ENCODE measurements around the gene PACRGL.
"Not testable (repeated sequence)": the region's sequence is repeated elsewhere in the genome, so short reads cannot be mapped to it uniquely, and the experiment has no call there.

The PACRGL gene

DNA sequence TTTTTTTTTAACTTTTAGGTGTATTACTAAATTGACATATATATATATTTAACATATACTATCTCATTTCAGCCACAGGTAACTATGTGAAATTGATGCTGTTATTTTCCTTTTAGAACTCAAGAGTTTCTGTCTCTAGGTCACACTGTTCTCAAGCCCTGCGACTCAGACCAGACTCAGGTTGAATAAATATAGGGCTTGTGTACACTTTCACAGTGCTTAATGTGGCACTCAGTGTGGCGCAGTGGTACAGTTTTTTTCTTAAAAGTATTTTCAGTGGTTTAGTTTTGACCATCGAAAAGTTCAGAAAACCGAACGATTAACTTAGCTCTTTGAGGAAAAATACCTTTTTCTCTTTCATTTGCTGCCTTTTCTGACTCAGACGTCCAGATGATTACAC lies 24.7 kb downstream of the PACRGL start:
- Histone ChIP-seq H3K36me3 (ENCODE audit: control insufficient read depth in 1 of 2, insufficient read depth in 2 of 2, low read length in 2 of 2) (peaks cover 30 to 51% of the 10 kb centered on the region in 2 donors), H3K4me3 (ENCODE audit: low read depth in 1 of 2, low read length in 2 of 2) (no peak overlapping the region), H3K4me1 (ENCODE audit: control insufficient read depth in 1 of 2, insufficient read depth in 2 of 2, low read length in 2 of 2) (no peaks in the 10 kb centered on the region), H3K9me3 (ENCODE audit: control insufficient read depth in 1 of 2, low read length in 2 of 2) (peaks cover 0 to 8% of the 10 kb centered on the region in 2 donors), H3K27me3 (ENCODE audit: low read depth, low read length) (no peaks in the 10 kb centered on the region), H3K27ac (ENCODE audit: low read length) (no peak overlapping the region)

DNA sequence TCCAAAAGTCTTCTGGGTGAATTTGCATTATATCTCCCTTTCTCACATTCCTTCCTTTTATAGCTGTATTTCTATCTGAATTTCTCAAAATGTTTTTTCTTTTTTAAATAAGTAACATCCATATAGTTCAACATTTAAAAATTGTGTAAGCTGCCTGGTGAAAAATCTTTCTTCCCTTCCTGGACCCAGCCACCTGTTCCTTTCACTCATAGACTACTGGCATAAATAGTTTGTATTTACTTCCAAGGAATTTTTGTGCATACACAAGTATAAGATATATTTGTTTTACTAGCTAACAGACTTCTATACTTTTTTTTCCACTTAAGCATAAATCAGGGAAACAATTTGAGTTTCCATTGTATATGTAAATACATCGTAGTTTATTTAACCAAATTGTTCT lies 35.7 kb downstream of the PACRGL start:
- H3K27ac ChIP-seq (ENCODE audit: low read length): no peak overlapping the region
- peaks cover 0 to 4% of the 10 kb centered on the region in 2 donors for H3K9me3 ChIP-seq (ENCODE audit: control insufficient read depth in 1 of 2, low read length in 2 of 2)
- H3K27me3 ChIP-seq (ENCODE audit: low read depth, low read length): no peaks in the 10 kb centered on the region
- H3K36me3 ChIP-seq (ENCODE audit: control insufficient read depth in 1 of 2, insufficient read depth in 2 of 2, low read length in 2 of 2): peaks cover 26 to 44% of the 10 kb centered on the region in 2 donors
- H3K4me3 ChIP-seq (ENCODE audit: low read depth in 1 of 2, low read length in 2 of 2): no peak overlapping the region
- no peaks in the 10 kb centered on the region for H3K4me1 ChIP-seq (ENCODE audit: control insufficient read depth in 1 of 2, insufficient read depth in 2 of 2, low read length in 2 of 2)

DNA sequence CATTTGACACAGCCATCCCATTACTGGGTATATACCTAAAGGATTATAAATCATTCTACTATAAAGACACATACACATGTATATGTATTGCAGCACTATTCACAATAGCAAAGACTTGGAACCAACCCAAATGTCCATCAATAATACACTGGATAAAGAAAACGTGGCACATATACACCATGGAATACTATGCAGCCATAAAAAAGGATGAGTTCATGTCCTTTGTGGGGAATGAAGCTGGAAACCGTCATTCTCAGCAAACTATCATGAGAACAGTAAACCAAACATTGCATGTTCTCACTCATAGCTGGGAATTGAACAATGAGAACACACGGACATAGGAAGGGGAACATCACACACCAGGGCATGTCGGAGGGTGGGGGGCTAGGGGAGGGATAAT lies 45.7 kb downstream of the PACRGL start:
- not testable (repeated sequence) for H3K9me3 ChIP-seq (ENCODE audit: control insufficient read depth in 1 of 2, low read length in 2 of 2); H3K27ac ChIP-seq (ENCODE audit: low read length); H3K27me3 ChIP-seq (ENCODE audit: low read depth, low read length); H3K36me3 ChIP-seq (ENCODE audit: control insufficient read depth in 1 of 2, insufficient read depth in 2 of 2, low read length in 2 of 2); H3K4me1 ChIP-seq (ENCODE audit: control insufficient read depth in 1 of 2, insufficient read depth in 2 of 2, low read length in 2 of 2); H3K4me3 ChIP-seq (ENCODE audit: low read depth in 1 of 2, low read length in 2 of 2)

DNA sequence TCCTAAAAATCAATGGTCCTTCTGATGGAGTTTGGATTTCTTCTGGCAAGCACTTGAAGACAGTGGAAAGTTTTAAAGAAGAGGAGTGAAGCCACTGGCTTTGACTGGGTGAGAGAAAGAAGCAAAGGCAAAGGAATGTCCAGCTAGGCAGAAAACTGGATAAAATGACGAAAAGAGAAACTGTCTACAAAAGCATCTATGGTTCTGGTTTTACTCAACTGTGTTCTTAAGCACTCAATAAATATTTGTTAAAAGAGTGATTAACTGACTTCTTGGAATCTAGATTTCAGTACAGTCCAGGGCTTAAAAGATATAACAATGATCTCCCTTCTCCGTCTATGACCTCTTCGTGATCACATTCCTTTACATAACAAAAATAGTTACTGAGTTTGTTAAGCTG lies 52.4 kb downstream of the PACRGL start:
- Histone ChIP-seq H3K27me3 (ENCODE audit: low read depth, low read length) (no peaks in the 10 kb centered on the region), H3K9me3 (ENCODE audit: control insufficient read depth in 1 of 2, low read length in 2 of 2) (no peaks in the 10 kb centered on the region), H3K36me3 (ENCODE audit: control insufficient read depth in 1 of 2, insufficient read depth in 2 of 2, low read length in 2 of 2) (peaks cover 3 to 10% of the 10 kb centered on the region in 2 donors), H3K4me3 (ENCODE audit: low read depth in 1 of 2, low read length in 2 of 2) (no peak overlapping the region), H3K27ac (ENCODE audit: low read length) (no peak overlapping the region), H3K4me1 (ENCODE audit: control insufficient read depth in 1 of 2, insufficient read depth in 2 of 2, low read length in 2 of 2) (no peaks in the 10 kb centered on the region)

DNA sequence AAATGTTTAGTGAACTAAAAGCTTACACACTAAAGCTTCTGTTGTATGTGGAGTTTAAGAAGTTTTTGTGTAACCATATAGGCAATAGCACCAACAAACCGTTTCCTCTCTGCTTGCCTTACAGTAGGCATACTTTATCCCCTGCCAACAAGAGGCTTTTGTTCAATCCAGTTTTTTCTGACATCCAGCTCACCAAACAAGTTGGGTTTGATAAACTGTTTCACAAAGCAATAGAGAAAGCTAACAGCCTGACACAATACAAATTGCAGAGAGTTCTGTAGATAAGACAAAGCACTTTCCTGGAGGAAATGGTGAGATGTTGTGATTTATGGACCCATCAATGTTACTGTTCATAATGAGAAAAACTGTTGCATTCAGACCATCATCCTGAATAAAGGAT lies 53.8 kb downstream of the PACRGL start:
- H3K27ac ChIP-seq (ENCODE audit: low read length): no peak overlapping the region
- H3K27me3 ChIP-seq (ENCODE audit: low read depth, low read length): no peaks in the 10 kb centered on the region
- H3K36me3 ChIP-seq (ENCODE audit: control insufficient read depth in 1 of 2, insufficient read depth in 2 of 2, low read length in 2 of 2): peaks cover 0 to 10% of the 10 kb centered on the region in 2 donors
- no peak overlapping the region for H3K4me3 ChIP-seq (ENCODE audit: low read depth in 1 of 2, low read length in 2 of 2)
- H3K9me3 ChIP-seq (ENCODE audit: control insufficient read depth in 1 of 2, low read length in 2 of 2): no peaks in the 10 kb centered on the region
- H3K4me1 ChIP-seq (ENCODE audit: control insufficient read depth in 1 of 2, insufficient read depth in 2 of 2, low read length in 2 of 2): no peaks in the 10 kb centered on the region

DNA sequence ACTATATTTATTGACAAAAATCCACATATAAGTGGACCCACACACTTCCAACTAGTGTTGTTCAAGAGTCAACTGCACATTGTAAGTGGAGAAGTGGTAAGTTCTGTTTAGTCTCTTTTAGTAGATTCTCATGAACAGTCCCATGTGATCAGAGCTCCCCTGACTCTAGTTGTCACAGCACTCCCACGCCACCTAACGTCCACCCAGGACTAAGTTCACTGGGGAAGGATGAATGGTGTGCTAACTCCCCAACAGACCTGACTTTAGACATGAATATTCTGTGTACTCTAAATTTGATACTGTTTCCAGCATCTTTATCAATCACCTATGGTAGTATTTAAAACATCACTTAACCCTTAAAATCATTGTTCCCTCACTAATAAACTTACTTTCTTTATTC lies 59.8 kb downstream of the PACRGL start:
- Histone ChIP-seq H3K9me3 (ENCODE audit: control insufficient read depth in 1 of 2, low read length in 2 of 2) (no peaks in the 10 kb centered on the region), H3K4me3 (ENCODE audit: low read depth in 1 of 2, low read length in 2 of 2) (no peak overlapping the region), H3K4me1 (ENCODE audit: control insufficient read depth in 1 of 2, insufficient read depth in 2 of 2, low read length in 2 of 2) (no peaks in the 10 kb centered on the region), H3K36me3 (ENCODE audit: control insufficient read depth in 1 of 2, insufficient read depth in 2 of 2, low read length in 2 of 2) (no peaks in the 10 kb centered on the region), H3K27ac (ENCODE audit: low read length) (no peak overlapping the region), H3K27me3 (ENCODE audit: low read depth, low read length) (no peaks in the 10 kb centered on the region)

DNA sequence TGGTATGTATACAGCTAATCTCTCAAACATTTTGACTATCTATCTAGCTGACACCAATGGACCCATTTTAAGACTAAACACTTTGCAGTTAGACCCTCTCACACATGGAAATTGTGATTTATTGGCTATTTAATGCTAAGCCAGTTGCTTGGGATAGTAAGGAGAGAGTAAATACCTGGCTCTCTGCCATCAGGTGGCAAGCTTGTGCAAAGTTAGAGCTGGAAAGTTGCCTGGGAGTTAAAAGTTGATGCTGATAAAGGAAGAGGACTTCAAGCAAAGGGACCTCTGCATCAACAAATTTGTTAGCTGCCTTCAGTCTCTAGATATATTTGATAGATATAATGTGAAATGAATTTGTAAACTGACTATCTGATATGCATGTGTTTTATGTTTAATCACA lies 61.1 kb downstream of the PACRGL start:
- no peak overlapping the region for H3K4me3 ChIP-seq (ENCODE audit: low read depth in 1 of 2, low read length in 2 of 2)
- H3K27me3 ChIP-seq (ENCODE audit: low read depth, low read length): no peaks in the 10 kb centered on the region
- H3K27ac ChIP-seq (ENCODE audit: low read length): no peak overlapping the region
- no peaks in the 10 kb centered on the region for H3K36me3 ChIP-seq (ENCODE audit: control insufficient read depth in 1 of 2, insufficient read depth in 2 of 2, low read length in 2 of 2)
- H3K9me3 ChIP-seq (ENCODE audit: control insufficient read depth in 1 of 2, low read length in 2 of 2): no peaks in the 10 kb centered on the region
- no peaks in the 10 kb centered on the region for H3K4me1 ChIP-seq (ENCODE audit: control insufficient read depth in 1 of 2, insufficient read depth in 2 of 2, low read length in 2 of 2)

DNA sequence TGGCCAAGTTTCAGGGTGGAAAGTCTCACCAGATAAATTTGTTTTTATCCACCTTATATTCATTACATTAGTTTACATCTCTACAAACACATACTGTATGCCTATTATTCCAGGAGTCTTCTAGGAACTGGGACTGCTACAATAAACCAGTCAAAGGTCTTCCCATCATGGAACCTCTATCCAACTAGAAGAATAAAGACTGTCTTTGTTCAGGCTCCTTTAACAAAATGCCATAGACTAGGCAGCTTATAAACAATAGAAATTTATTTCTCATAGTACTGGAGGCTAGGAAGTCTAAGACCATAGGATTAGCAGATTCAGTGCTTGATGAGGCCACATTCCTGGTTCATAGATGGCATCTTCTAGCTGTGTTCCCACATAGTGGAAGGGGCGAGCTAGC lies 61.6 kb downstream of the PACRGL start:
- Histone ChIP-seq H3K36me3 (ENCODE audit: control insufficient read depth in 1 of 2, insufficient read depth in 2 of 2, low read length in 2 of 2) (no peaks in the 10 kb centered on the region), H3K27ac (ENCODE audit: low read length) (no peak overlapping the region), H3K4me1 (ENCODE audit: control insufficient read depth in 1 of 2, insufficient read depth in 2 of 2, low read length in 2 of 2) (no peaks in the 10 kb centered on the region), H3K27me3 (ENCODE audit: low read depth, low read length) (no peaks in the 10 kb centered on the region), H3K4me3 (ENCODE audit: low read depth in 1 of 2, low read length in 2 of 2) (no peak overlapping the region), H3K9me3 (ENCODE audit: control insufficient read depth in 1 of 2, low read length in 2 of 2) (no peaks in the 10 kb centered on the region)

DNA sequence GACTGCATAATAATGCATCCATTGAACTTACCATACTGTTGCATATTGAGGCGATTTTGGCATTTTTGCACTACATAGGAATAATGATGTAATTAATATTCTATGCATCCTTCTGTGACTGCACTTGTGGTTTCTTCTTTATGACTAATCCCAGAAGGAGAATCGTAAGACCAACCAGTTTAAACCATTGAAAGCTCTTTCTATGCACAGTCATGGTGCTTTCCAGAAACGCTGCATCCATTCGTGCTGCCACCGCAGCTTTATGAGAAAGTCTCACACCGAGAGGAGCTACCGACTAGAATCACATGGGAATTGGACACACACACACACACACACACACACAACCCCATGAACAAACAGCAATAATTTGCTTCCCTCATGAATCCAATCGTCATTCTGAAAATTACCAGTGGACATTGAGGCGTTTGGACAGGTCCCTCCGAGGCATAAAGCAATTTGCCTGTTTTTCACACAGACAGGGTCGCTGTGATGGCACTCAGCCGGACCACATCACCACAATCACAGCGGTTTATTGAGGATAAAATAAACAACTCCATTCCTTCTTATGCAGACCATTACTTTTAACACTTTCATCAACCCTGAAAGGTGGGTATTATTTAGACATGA lies 64.2 kb downstream of the PACRGL start:
- Histone ChIP-seq H3K36me3 (ENCODE audit: control insufficient read depth in 1 of 2, insufficient read depth in 2 of 2, low read length in 2 of 2) (no peaks in the 10 kb centered on the region), H3K4me1 (ENCODE audit: control insufficient read depth in 1 of 2, insufficient read depth in 2 of 2, low read length in 2 of 2) (no peaks in the 10 kb centered on the region), H3K27me3 (ENCODE audit: low read depth, low read length) (no peaks in the 10 kb centered on the region), H3K9me3 (ENCODE audit: control insufficient read depth in 1 of 2, low read length in 2 of 2) (no peaks in the 10 kb centered on the region), H3K4me3 (ENCODE audit: low read depth in 1 of 2, low read length in 2 of 2) (no peak overlapping the region), H3K27ac (ENCODE audit: low read length) (no peak overlapping the region)

DNA sequence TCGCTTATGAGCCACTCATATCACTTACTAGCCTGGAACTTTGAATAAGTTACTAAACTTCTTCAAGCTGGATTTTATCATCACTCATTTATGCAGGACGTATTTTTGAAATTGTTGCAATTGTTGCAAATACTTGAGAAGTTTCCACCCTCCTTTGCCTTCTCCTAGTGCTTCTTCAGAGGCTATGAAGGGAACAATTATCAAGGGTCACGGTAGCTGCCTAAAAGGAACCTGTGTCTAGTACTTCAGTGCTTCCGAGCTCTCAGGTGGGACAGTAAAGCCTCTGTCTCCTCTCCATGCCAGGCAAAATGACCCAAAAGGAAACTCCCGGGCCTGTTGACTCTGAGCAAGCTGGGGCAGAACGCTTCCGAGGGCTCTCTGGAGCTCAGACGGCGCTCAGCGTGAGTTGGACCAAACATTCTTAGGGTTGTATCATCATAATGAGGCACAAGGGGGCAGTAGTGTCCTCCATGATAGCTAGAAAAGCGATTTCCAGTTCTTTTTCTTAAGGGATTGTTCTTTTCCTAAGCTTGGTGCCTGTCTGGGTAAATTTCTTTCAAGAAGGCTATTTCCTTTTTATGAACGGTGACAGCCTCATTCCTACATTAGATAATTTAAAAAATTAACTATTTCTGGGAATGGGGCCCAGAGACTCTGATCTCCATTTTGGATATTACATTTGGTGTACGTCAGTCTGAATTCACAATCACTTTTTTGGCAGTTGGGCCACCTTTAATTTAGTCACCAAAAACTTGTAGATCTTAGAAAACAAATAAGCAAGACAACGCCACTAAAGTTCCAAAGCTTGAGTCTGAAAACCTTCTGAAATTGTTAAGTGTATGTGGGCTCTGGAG lies 73.1 kb downstream of the PACRGL start:
- H3K4me1 ChIP-seq (ENCODE audit: control insufficient read depth in 1 of 2, insufficient read depth in 2 of 2, low read length in 2 of 2): peaks cover 0 to 11% of the 10 kb centered on the region in 2 donors
- no peaks in the 10 kb centered on the region for H3K9me3 ChIP-seq (ENCODE audit: control insufficient read depth in 1 of 2, low read length in 2 of 2)
- H3K27me3 ChIP-seq (ENCODE audit: low read depth, low read length): no peaks in the 10 kb centered on the region
- no peak overlapping the region for H3K27ac ChIP-seq (ENCODE audit: low read length)
- H3K4me3 ChIP-seq (ENCODE audit: low read depth in 1 of 2, low read length in 2 of 2): no peak overlapping the region
- no peaks in the 10 kb centered on the region for H3K36me3 ChIP-seq (ENCODE audit: control insufficient read depth in 1 of 2, insufficient read depth in 2 of 2, low read length in 2 of 2)

DNA sequence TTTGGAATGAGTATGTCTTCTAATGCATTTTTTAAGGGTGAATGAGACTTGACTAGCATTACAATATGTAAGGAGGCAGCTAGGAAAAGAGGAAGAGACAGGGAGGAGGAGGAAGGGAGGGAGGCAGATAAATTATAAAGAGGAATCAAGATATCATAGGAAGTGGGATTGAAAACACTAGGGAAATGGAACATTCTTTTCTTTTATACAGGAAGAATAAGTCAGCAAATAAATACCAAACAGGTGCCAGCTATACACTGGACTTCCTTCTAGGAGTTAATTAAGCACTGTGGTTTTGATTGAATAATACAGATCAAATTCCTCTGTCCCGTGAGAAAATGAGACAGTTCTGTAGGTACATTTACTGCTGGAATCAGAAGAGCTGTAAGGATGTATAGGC lies 78.6 kb downstream of the PACRGL start:
- H3K36me3 ChIP-seq (ENCODE audit: control insufficient read depth in 1 of 2, insufficient read depth in 2 of 2, low read length in 2 of 2): no peaks in the 10 kb centered on the region
- no peak overlapping the region for H3K4me3 ChIP-seq (ENCODE audit: low read depth in 1 of 2, low read length in 2 of 2)
- no peak overlapping the region for H3K27ac ChIP-seq (ENCODE audit: low read length)

More for the DNA sequence above, 78.6 kb downstream of the PACRGL start:
- Histone ChIP-seq H3K27me3 (ENCODE audit: low read depth, low read length) (no peaks in the 10 kb centered on the region), H3K9me3 (ENCODE audit: control insufficient read depth in 1 of 2, low read length in 2 of 2) (peaks cover 0 to 17% of the 10 kb centered on the region in 2 donors), H3K4me1 (ENCODE audit: control insufficient read depth in 1 of 2, insufficient read depth in 2 of 2, low read length in 2 of 2) (peaks cover 0 to under 1% of the 10 kb centered on the region in 2 donors)
